K562 (cell line): ENCODE results near the gene KIF3A. TPM values are rescaled to one million over a fixed set of nuclear protein-coding genes. Genes with fewer than 3 reads are reported as not detected.

Experiments
- CEBPB ChIP-seq: fragments of 450-650 bp; IDR thresholded peaks from 2 replicates; pipeline ENCODE4 v1.6.1; 2016; ENCODE audit warnings: missing genetic modification characterization, missing compliant biosample characterization
- DDX20 ChIP-seq: fragments of 450-650 bp; IDR thresholded peaks from 2 replicates; pipeline ENCODE4 v1.6.1; 2016; ENCODE audit warnings: missing genetic modification characterization, low read depth, mild to moderate bottlenecking, missing compliant biosample characterization, moderate library complexity
- DIDO1 ChIP-seq: fragments of 450-650 bp; IDR thresholded peaks from 2 replicates; pipeline ENCODE4 v1.6.1; 2016; ENCODE audit warnings: low read depth, missing biosample characterization, missing genetic modification characterization
- E2F3 ChIP-seq: fragments of 250-450 bp; sonication (Bioruptor Pico); IDR thresholded peaks from 2 replicates; pipeline ENCODE4 v1.4.0; 2020; ENCODE audit warnings: mild to moderate bottlenecking
- ELF4 ChIP-seq: fragments of 450-650 bp; formaldehyde crosslinking; IDR thresholded peaks from 2 replicates; pipeline ENCODE4 v1.4.0; 2022; ENCODE audit warnings: missing genetic modification characterization
- GTF2A2 ChIP-seq: IDR thresholded peaks from 2 replicates; pipeline ENCODE4 v1.6.1; 2016; ENCODE audit warnings: mild to moderate bottlenecking, missing genetic modification characterization, missing compliant biosample characterization
- HDAC3 ChIP-seq: fragments of 450-650 bp; IDR thresholded peaks from 2 replicates; pipeline ENCODE4 v1.6.1; 2018; ENCODE audit warnings: borderline replicate concordance, mild to moderate bottlenecking, moderate library complexity; ENCODE audit not compliant: partially characterized antibody
- MIER1 ChIP-seq: fragments of 450-650 bp; IDR thresholded peaks from 2 replicates; pipeline ENCODE4 v1.6.1; 2016; ENCODE audit warnings: antibody characterized with exemption, mild to moderate bottlenecking, low read depth
- PHF21A ChIP-seq: fragments of 450-650 bp; IDR thresholded peaks from 2 replicates; pipeline ENCODE4 v1.6.1; 2017; ENCODE audit warnings: low read depth, borderline replicate concordance
- SETDB1 ChIP-seq: IDR thresholded peaks from one replicate; pipeline ENCODE4 v1.6.1; 2012; ENCODE audit warnings: low read length, control low read depth, inconsistent platforms
- ZNF584 ChIP-seq: fragments of 200-800 bp; sonication (Bioruptor generic); IDR thresholded peaks from 2 replicates; pipeline ENCODE4 v1.6.1; 2016; ENCODE audit warnings: low read depth, mild to moderate bottlenecking, missing genetic modification characterization, missing compliant biosample characterization
- ZNF589 ChIP-seq: fragments of 200-800 bp; sonication (Bioruptor generic); IDR thresholded peaks from 2 replicates; pipeline ENCODE4 v1.6.1; 2016; ENCODE audit warnings: low read depth, missing genetic modification characterization, missing compliant biosample characterization
- polyA plus RNA-seq, 8 experiments: library from polyadenylated mRNA; depleted of rRNA in 4 of 8; stranded (reverse) in 5 of 8; unstranded in 3 of 8; fragments of >200 nt; fragmentation: Nextera tagmentation in 2 of 8; fragmentation: Illumina TruSeq in 1 of 8; extraction: Ambion mirVana in 2 of 8; extraction: Trizol in 1 of 8; gene quantifications; 2 replicates each; pipeline versions ENCODE4 v1.2.1 to v1.2.3, GENCODE V29; 2011 to 2014; ENCODE audit warnings: inconsistent platforms in 1 of 8, missing spikeins in 1 of 8
- total RNA-seq, 7 experiments: library from RNA; depleted of rRNA in 6 of 7; stranded (reverse); fragments of >200 nt in 6 of 7; fragmentation: Illumina TruSeq in 2 of 7; extraction: Trizol in 2 of 7; gene quantifications; 2 replicates each; pipeline versions ENCODE4 v1.2.1 to v1.2.3, GENCODE V29; 2011 to 2021; ENCODE audit warnings: low replicate concordance in 1 of 7
- TF ChIP-seq, protein P1 (sequence below): fragments of 250-450 bp; sonication (Bioruptor Pico); IDR thresholded peaks from 2 replicates; pipeline ENCODE4 v1.5.0; 2022; ENCODE audit warnings: mild to moderate bottlenecking
- TF ChIP-seq, protein P2 (sequence below): fragments of 450-650 bp; IDR thresholded peaks from 2 replicates; pipeline ENCODE4 v1.6.1; 2016; ENCODE audit warnings: missing biosample characterization, missing genetic modification characterization
- TF ChIP-seq, protein P3 (sequence below): fragments of 450-650 bp; IDR thresholded peaks from 2 replicates; pipeline ENCODE4 v1.7.0; 2016; ENCODE audit warnings: borderline replicate concordance
- TF ChIP-seq, protein P4 (sequence below): fragments of 450-650 bp; IDR thresholded peaks from 2 replicates; pipeline ENCODE4 v1.6.1; 2016; ENCODE audit warnings: borderline replicate concordance

KIF3A gene
- total and polyA plus RNA-seq, 9 of the 15 experiments (the other 6 are each of a cell fraction or from before 2014, with no cell fraction given) = 1.5 to 7.8 (median 6.0) TPM

DNA sequence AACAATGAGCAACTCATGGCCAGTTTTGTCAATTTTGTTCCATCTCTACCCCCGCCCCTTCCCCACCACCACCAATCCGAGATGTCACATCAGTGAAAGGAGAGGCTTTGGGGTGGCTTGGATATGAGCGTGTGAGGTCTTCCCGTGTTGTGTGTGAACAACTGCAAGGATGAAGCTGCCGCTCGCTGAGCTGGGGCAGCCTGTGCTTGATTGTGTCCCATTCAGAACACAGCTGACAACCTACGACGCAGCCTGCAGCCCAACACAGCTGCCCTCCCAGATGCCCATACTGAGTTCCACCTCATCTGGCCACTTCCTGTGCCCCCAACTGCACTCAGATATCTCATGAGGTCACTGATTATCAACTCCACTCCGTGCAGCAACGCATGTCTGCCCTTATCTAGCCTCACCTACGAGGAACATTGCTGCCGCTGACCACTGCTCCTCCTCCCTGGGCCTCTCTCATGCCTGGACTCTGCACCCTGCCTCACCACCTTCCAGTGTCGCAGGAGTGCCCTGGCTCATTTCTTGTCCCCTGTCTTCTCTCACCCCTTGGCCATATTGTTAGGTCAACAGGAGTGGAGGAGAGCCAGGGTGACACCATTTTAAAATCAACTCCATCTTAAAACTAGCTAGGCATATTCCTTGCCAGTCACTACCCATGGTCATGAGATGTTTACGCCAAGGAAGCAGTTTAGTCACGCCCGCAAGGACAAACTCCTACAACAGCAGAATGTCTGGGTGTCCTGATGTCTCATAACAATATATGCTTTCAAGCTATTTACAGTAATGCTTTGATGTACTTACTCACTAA, 70.8 kb downstream of the KIF3A start (continued):
- TF ChIP-seq DDX20 (tag) (peak; percentile 93), E2F3 (CRISPR knock-in tag) (peak; percentile 97), GTF2A2 (tag) (peak; percentile 91), DIDO1 (tag) (peak; percentile 73), MIER1 (no peak), HDAC3 (no peak), SETDB1 (no peak), ELF4 (peak; percentile 98), ZNF589 (CRISPR knock-in tag) (peak; percentile 95), CEBPB (tag) (0 out of 2 replicates have a peak, but pooled peaks have one; percentile 14), PHF21A (no peak), ZNF584 (CRISPR knock-in tag) (peak; percentile 96)
- TF ChIP-seq, protein P1, sequence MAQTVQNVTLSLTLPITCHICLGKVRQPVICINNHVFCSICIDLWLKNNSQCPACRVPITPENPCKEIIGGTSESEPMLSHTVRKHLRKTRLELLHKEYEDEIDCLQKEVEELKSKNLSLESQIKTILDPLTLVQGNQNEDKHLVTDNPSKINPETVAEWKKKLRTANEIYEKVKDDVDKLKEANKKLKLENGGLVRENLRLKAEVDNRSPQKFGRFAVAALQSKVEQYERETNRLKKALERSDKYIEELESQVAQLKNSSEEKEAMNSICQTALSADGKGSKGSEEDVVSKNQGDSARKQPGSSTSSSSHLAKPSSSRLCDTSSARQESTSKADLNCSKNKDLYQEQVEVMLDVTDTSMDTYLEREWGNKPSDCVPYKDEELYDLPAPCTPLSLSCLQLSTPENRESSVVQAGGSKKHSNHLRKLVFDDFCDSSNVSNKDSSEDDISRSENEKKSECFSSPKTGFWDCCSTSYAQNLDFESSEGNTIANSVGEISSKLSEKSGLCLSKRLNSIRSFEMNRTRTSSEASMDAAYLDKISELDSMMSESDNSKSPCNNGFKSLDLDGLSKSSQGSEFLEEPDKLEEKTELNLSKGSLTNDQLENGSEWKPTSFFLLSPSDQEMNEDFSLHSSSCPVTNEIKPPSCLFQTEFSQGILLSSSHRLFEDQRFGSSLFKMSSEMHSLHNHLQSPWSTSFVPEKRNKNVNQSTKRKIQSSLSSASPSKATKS (CRISPR knock-in tag) = peak; percentile 89
- TF ChIP-seq, protein P2, sequence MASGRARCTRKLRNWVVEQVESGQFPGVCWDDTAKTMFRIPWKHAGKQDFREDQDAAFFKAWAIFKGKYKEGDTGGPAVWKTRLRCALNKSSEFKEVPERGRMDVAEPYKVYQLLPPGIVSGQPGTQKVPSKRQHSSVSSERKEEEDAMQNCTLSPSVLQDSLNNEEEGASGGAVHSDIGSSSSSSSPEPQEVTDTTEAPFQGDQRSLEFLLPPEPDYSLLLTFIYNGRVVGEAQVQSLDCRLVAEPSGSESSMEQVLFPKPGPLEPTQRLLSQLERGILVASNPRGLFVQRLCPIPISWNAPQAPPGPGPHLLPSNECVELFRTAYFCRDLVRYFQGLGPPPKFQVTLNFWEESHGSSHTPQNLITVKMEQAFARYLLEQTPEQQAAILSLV (tag) = peak; percentile 98
- TF ChIP-seq, protein P3, sequence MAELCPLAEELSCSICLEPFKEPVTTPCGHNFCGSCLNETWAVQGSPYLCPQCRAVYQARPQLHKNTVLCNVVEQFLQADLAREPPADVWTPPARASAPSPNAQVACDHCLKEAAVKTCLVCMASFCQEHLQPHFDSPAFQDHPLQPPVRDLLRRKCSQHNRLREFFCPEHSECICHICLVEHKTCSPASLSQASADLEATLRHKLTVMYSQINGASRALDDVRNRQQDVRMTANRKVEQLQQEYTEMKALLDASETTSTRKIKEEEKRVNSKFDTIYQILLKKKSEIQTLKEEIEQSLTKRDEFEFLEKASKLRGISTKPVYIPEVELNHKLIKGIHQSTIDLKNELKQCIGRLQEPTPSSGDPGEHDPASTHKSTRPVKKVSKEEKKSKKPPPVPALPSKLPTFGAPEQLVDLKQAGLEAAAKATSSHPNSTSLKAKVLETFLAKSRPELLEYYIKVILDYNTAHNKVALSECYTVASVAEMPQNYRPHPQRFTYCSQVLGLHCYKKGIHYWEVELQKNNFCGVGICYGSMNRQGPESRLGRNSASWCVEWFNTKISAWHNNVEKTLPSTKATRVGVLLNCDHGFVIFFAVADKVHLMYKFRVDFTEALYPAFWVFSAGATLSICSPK = no peak
- TF ChIP-seq, protein P4, sequence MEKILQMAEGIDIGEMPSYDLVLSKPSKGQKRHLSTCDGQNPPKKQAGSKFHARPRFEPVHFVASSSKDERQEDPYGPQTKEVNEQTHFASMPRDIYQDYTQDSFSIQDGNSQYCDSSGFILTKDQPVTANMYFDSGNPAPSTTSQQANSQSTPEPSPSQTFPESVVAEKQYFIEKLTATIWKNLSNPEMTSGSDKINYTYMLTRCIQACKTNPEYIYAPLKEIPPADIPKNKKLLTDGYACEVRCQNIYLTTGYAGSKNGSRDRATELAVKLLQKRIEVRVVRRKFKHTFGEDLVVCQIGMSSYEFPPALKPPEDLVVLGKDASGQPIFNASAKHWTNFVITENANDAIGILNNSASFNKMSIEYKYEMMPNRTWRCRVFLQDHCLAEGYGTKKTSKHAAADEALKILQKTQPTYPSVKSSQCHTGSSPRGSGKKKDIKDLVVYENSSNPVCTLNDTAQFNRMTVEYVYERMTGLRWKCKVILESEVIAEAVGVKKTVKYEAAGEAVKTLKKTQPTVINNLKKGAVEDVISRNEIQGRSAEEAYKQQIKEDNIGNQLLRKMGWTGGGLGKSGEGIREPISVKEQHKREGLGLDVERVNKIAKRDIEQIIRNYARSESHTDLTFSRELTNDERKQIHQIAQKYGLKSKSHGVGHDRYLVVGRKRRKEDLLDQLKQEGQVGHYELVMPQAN = no peak
